Measurements from ENCODE around the gene PRKAG3.

Gene PRKAG3

DNA sequence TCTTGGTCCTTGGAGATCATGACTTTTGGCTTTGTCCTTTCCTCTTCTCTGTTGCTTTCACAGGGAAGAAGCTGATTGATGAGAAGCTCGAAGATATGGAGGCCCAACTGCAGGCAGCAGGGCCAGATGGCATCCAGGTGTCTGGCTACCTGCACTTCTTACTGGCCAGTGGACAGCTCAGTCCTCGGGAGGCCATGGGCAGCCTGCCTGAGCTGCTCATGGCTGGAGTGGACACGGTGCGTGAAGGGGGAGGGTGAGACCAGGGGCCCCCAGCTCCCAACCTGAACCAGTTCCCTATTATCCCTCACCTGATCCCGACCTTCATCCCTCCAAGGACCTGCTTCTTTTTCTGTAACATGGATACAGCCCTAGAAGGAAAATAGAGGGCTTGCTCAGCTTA, 18.7 kb downstream of the PRKAG3 start:
- DNase-seq: no peak

DNA sequence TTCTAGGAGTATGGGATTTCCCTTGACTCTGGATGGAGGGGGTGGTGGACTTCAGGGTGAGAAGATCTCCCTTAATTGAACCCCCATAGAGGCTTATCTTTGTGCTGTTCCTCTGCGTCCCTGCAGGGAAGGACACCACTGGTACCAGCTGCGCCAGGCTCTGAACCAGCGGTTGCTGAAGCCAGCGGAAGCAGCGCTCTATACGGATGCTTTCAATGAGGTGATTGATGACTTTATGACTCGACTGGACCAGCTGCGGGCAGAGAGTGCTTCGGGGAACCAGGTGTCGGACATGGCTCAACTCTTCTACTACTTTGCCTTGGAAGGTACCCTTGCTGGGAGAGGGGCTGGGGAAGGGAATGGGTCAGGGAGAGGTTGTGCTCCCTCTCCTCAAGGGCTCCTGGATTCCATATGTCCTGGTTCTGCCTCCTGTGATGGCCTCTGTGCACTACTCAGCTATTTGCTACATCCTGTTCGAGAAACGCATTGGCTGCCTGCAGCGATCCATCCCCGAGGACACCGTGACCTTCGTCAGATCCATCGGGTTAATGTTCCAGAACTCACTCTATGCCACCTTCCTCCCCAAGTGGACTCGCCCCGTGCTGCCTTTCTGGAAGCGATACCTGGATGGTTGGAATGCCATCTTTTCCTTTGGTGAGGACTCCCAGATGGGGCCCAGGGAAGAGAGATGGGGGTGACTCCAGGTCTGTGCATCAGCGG, 19.3 kb downstream of the PRKAG3 start:
- DNase-seq: no peak

DNA sequence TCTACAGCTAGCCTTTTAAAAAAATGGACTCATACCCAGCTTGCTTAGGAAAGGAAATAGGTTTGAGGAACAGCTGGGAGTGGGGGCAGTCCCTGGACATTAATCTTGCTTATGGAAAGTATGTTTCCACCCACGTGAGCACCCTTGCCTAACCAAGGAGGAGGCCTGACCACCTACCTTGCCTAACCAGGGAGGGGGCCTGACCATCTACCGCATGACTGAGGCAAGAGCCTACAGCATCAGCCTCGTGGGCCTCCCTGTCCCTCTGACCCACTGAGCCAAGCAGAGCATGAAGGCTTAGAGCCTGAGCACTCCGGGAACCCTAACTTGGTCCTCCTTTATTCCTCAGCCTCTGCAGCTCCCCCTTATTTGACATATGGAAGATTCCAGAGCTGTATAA, 20.2 kb downstream of the PRKAG3 start:
- DNase-seq: no peak

DNA sequence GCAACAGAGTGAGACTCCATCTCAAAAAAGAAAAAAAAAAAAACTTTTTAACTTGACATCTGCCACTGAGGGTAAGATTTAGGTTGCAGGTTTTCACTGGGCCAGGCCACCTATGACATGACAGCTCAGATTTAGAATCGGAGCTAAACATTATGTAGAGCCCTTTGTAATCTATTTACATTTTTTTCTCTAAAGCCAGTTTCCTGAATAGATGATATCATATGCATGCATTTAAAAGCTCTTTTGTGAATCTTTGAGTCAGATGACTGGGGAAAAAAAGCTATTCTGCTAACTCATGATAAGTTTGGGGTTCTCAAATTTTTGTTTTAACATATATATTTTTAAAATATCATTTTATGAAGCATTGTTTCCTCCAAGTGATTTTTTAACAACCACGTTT, 21.3 kb downstream of the PRKAG3 start:
- no peak for DNase-seq

DNA sequence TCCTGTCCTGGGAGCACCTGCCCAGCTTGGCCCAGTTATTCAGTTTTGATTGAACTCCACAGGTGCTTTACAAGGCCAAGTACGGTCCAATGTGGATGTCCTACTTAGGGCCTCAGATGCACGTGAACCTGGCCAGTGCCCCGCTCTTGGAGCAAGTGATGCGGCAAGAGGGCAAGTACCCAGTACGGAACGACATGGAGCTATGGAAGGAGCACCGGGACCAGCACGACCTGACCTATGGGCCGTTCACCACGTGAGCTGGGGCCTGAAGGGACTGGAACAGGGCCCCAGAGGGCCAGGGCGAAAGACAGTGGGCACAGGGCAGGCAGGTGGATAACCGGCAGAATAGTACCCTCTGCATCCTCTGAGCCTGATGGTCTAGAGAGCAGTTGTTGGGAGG, 22.1 kb downstream of the PRKAG3 start:
- no peak for DNase-seq

DNA sequence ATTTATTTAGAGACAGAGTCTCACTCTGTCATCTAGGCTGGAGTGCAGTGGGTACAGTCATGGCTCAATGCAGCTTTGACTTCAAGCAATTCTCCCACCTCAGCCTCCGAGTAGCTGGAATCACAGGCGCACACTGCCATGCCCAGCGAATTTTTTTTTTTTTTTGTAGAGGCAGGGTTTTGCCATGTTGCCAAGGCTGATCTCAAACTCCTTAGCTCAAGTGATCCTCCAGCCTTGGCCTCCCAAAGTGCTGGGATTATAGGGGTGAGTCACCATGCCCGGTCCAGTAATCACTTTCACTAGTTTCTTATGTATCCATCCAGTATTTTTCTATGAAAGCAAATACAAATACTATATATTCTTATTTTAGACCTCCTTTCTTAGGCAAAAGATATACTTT, 24.0 kb downstream of the PRKAG3 start:
- DNase-seq: no peak

DNA sequence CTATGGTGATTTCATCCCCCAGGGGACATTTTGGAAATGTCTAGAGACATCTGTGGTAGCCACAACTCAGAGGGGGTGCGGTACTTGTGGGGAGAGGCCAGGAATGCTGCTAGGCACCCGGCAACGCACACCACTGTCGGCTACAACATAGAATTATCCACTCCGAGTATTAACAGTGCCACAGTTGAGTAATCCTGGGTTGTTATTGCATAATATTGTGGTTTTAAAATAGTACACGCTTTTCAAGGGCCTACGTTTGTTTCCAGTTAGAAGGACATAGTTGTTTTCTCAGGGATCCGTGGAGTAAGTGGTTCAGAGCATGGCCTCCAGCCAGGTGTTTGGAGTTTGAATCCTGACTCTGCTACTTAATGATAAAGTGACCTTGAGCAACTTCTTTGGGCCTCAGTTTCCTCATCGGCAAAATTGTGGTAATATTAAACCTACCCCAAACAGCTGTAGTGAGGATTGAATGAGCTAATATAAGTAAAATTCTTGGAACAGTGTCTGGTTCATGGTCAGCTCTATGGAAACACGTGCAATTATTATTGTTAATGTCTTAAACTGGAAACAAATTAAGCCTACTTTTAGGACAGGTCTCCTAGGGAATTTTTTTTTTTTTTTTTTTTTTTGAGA, 25.1 kb downstream of the PRKAG3 start:
- peak; percentile 18 to 30 for DNase-seq

DNA sequence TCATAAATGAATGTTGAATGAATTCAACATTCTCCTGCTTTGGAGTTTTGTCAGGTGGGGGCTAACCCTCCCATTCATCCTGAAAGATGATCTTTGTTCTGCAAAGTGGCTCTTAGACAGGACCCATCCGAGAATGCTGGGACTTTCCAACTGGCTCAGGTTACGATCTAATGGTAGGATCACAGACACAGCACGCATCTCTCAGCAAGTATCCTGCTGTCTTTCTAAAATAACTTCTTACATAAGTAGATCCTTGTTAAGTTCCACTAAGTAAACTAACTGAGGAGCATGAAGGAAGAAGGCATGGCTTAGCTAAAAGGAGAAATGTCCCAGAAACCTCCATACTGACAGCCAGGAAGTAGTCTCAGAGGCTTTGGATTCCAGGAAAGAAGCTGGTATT, 26.0 kb downstream of the PRKAG3 start:
- no peak for DNase-seq

DNA sequence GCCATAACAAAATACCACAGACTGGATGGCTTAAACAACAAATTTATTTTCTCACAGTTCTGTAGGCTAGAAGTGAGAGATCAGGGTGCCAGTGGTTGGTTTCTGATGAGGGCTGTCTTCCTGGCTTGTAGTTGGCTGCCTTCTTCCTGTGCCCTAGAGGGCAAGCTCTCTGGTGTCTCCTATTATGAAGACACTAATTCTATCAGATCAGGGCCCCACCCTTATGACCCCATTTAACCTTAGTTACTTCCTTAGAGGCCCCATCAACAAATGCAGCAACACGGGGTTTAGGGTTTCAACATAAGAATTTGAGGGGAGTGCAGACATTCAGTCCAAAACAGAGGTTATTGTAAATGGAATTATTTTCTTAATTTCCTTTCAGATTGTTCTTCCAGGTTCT, 26.8 kb downstream of the PRKAG3 start:
- no peak for DNase-seq

DNA sequence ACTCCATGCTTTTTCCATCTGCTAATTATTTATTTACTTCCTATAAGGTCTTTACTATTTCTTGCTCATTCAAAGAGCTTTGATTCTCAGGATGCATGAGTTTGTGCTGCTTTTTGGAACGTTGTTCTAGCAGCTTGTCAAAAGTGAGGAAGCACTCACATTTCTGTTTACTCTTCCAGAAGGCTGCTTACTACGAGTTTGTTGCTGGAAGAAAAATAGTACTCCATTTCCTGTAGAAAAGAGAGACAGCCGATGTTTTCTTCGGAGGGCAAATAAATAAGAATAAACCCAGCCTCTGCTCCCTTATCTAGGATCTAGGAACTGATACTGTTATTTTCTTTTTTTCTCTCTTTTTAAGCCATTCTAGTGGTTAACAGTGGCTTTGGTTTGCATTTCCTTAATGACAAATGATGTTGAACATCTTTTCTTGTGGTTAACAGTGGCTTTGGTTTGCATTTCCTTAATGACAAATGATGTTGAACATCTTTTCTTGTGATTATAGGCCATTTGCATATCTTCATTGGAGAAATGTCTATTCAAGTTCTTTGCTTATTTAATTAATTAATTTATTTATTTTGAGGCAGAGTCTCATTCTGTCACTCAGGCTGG, 29.1 kb downstream of the PRKAG3 start:
- no peak for DNase-seq

DNA sequence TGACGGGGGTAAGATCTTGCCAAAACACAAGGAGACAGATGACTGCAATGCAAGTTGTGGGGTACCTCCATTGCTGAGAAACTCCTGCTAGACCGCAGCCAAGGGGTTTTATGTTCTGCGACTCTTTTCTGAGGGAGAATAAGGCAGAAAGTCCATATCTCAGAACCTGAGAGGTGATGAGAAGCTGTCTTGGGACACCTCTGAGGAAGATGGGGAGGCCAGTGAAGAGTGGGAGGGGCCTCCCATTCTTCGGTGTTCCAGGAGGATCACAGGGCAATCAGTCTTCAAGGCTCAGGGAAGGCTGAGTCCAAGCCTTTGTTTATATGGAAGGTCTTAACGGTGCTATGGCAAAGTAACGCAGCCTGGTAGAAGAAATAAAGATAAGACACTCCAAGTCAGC, 31.6 kb downstream of the PRKAG3 start:
- no peak for DNase-seq

DNA sequence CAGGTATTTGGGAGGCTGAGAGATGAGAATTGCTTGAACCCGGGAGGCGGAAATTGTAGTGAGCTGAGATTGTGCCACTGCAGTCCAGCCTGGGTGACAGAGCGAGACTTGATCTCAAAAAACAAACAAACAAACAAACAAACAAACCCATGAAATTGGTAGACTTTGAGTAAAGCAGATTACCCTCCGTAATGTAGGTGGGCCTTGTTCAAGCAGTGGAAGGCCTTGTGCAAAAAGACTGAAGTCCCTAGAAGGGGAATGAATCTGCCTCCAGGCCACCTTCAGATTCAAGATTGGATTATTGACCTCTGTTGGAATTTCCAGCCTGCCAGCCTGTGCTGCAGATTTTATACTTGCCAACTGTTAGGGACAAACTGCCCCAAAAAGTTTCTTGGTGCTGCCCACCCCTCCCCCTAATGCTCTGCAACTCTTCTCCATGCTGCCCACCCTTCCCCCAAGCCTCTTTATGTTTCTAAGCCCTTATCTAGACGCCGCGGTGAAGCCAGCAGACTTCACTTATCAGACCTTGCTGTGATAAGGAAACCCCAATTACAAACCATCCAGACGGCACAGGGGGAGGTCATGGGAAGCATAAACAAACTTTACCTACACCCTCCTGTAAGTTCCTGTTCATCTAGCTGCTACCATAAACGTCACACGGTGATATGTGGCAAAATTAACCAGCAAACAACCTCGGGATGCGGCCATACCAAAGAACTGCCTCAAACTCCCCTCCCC, 32.7 kb downstream of the PRKAG3 start:
- DNase-seq: no peak

DNA sequence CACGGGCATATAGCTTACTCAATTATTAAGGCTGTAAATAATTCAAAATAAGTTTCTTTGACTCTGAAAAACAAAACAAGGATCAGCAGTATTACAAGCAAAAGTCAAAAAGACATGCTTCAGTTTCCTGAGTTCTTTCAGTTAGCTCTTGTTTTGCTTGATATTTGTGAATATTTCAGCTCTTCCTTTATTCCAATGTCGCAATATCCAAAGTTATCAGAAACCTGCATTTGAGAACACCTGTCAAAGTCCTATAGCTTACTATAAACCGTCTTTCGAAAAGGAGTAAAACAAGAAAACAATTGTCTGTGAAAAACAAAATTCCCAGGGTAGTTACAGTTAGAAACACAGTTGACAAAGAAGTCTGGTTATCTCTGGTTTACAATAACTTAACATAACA, 34.9 kb downstream of the PRKAG3 start:
- DNase-seq: no peak

DNA sequence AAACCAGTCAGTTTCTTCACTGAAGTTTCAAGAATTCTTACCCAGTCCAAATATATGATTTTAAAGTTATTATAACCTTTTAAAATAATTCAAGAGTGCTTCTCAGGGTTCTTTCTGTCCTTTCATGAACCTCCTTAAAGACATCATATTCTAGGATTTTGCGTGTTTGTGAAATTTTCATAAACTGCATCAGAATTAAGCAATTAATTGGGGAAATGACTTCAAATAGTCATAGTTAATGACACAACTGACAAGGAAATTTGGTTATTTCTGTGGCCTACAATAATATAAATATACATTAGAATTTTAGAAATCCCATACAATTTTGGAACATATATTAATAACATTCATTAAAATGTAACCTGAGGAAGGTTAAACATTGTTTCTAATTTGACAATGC, 39.2 kb downstream of the PRKAG3 start:
- DNase-seq: no peak

DNA sequence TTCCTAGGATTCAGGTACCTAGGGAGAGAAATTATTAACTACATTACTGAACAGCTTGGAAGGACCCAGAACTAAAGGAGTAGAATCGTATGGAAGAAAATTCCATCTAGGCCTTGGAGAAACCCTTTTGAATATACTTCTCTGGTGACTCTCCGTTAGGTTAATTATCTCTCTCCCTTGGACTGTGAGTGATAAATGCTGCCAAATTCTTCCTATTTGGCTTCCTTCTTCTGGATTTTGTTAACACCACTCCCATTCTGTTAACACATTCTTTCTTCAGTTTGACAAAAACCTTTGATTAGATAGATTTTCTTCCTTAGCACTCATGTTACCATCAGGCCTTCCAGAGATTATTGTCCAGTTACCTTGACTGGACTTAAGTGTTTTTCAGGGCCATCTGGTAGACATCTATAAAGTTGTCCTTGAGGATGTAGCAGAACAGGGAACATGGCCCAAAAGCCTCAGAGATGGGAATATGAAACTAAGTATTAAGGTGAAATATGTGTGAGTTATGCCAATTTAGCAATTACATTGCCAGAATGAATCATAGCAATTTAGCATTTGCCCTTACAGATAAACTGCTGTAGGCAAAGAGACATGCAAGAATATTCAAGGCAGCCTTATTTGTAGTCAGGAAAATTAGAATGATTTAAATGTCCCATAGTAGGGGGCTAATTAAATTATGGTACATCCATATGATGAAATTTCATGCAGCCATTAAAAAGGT, 42.9 kb downstream of the PRKAG3 start:
- DNase-seq: no peak

DNA sequence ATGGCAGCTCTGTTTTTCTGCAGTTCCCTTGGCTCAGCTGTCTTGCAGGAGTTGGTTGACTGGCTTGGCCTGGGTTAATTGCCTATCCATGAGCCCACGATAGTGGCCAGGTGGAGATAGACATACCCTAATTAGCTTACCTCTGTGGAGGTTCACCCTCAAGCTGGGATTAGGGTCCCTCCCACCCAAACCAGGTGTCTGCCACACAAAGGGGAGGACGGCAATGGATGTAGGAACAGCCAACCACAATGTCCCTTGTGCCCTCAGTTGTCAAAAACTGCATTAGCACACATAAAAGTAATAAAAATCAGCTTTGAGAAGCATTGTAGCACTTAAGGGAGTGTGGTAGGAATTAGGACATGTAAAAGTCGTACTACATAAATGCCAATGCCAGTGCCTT, 45.5 kb downstream of the PRKAG3 start:
- no peak for DNase-seq

DNA sequence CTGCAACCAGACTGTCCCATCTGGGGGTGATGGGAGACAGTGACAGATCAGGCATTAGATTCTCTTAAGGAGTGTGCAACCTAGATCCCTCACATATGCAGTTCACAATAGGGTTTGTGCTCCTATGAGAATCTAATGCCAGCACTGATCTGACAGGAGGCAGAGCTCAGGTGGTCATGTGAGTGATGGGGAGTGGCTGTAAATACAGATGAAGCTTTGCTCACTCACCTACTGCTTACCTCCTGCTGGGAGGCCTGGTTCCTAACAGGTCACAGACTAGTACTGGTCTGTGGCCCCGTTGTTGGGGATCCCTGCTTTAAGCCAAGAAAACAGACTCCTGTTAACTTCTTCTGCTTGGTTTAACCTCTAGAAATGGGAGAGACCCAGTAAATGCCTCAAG, 46.5 kb downstream of the PRKAG3 start:
- no peak for DNase-seq

DNA sequence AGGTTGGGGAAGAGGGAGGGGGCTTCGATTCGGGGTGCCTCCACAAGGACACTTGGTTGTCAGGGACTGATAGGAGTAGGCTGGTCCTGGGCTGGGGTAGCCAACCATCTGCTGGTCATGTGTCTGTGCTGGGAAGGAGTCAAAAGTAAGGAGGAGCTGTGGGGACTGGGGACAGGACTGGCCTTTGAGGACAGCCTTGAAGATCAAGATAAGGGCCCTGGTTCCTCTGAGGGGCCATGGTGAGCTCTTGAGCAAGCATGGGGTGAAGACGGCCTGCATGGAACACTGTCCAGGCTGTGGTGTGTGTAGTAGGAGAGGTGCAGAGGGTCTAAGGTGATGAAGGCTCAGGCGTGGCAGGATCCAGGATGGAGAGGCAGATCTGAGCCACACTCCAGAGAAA, 47.9 kb downstream of the PRKAG3 start:
- no peak for DNase-seq

DNA sequence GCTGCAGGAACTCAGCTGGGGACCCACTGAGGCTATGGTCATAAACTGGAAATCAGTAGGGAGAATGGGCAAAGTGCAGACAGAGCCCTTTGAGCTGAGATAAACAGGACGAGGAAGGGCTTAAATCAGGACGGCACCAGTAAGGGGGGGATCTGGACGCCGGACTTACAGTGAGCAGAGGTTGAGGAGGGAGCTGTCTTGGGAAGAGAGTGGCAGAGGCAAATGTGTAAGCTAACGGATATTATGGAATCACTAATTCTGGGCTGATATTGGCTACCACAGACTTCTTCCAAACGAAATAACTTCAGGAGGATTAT, 49.1 kb downstream of the PRKAG3 start:
- no peak for DNase-seq

DNA sequence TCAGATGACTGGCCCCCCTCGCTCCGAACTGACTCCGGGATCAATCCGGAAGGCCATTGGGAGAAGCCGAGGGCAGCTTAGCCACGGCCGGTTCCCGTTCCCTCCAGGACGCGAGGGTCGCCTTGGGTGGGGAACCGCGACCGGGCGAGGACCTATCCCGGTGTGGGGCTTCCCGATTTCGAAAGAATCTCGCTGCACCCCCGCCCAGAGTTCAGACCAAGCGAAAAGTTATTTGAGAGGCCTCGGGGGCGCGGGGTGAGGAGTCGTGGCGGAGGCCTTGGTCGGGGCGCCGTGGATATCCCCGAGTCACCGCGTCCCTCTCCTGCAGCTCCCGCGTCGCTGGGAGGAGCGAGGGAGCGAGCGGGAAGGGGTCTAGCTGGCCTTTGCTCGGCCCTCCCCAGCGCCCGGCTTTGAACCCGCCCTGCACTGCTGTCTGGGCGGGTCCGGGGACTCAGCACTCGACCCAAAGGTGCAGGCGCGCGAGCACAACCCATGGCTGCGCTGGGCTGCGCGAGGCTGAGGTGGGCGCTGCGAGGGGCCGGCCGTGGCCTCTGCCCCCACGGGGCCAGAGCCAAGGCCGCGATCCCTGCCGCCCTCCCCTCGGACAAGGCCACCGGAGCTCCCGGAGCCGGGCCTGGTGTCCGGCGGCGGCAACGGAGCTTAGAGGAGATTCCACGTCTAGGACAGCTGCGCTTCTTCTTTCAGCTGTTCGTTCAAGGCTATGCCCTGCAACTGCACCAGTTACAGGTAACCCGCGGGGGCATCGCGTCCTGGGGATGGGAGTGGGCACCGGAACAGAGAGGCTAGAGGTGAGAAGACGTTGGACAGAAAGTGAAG, 49.7 kb downstream of the PRKAG3 start, which contains the start of gene CYP27A1:
Gene CYP27A1, plus strand, starts transcription at position 457 of the 837 bp plus-strand sequence. Its CDS starts 36 bp downstream, at position 493.
- DNase-seq: no peak

DNA sequence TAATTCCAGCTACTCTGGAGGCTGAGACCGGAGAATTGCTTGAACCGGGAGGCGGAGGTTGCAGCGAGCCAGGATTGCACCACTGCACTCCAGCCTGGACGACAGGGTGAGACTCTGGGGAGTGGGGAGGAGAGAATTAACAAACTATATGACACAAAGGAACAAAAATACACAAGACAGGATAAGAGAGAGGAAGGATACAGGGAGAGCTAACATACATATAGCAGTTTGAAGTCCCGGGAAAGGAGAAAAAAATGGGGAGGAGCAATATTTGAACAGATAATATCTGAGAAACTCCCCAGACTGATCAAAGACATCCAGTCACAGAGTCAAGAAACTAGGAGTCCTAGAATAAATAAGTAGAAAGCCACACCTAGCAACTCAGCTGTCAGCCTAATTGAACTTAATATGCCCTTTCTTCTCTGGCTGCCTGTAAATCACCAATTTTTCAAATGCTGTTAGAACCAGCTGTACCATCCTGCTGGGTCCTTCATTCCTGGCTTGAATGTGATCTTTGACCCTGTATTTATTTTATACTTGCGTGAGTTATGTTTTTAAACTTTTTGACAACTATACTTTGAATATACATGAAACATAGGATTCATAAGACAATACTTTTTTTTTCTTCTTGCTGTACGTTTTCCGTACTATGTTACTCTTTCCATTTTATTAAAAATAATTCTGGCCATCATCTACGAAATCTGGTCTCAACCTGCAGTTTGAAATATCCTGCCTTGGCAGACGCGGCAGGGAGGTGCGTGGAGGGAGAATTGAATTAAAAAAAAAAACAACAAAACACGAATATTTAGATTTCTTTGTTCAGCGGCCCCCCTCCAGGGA, 50.5 kb downstream of the PRKAG3 start:
- DNase-seq: no peak

Data from Kasumi-1 (cell line).